NCI-H526 (cell line): ENCODE results near the gene CC2D1A.

Source experiments
- DNase-seq, 2 experiments: peaks; one replicate each; lab custom pipeline; 2025; lab: John Stamatoyannopoulos, UW

Gene CC2D1A

DNA sequence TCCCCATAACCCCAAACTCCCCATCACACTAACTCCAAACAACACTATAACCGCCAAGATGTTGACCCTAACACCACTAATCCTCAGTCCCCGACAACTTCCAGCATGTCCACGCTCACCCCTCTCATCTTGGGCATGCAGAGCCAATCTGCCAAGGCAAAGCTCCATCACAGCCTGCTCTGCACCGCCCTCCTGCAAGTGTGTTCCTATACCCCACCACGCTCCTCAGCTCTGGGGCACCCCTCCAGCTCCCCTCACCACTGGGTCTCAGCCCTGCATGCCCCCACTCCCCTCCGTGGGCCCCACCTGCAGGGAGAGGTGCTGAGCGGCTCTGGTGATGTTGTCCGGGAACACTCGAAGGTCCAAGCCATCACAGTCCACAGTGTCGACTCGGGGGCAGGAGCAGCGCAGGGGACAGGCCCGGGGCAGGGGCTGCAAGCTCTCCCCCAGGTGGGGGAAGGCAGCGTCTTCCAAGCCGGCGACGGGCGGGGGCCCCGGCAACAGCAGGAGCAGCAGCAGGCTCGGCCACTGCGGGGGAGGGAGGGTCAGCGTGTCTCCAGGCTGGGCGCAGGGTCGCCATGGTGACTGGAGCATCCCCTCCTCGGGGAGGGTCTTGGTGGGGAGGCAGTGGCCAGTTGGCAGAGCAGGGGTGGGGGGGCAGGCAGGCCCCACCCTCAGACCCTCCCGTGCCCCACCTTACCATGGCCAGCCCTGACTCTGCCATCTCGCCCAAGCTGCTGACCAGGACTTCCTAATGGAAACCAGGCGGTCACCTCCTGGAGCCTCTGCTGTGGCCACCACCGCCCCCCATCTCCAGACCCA, 31.7 kb downstream of the CC2D1A start:
- no peak for DNase-seq

DNA sequence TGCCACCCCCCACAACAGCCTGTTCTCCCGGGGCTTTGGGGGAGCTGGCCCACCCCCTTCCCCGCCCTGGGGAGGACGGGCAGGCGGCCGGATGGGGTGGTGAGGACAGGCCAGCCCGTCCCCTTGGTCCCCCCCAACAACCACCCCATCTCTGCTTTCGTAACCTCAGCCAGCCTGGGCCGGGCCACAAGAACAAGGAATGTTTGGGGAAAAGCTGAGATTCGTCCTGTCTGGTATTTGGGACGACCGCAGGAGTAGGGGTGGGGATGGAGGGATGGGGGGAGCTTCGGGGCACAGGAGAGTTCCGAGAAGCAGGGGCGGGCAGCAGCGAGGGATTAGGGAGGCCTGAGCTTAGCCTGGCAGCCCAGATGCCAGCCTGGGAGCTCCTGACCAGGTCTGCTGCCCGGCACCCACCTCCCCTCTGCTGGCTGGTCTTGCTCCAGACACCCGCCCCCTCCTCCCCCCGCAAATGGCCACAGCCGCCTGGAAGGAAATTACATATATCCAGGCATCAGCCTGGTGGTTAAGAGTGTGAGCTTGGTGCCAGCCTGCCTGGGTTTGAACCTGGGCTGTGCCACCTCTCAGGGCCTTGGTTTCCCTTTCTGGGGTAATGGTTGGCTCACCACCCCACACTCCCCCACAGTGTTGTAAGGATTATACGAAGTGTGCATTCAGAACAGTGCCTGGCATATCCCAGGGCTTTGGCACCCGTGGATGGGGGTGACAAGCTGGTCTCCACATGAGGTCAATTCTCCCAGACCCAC, 32.5 kb downstream of the CC2D1A start, which contains the start of gene PODNL1:
TSS of gene PODNL1 (minus strand) at position 117 of the 764 bp plus-strand sequence. CDS start 236 bp downstream, outside the sequence.
- DNase-seq: no peak

DNA sequence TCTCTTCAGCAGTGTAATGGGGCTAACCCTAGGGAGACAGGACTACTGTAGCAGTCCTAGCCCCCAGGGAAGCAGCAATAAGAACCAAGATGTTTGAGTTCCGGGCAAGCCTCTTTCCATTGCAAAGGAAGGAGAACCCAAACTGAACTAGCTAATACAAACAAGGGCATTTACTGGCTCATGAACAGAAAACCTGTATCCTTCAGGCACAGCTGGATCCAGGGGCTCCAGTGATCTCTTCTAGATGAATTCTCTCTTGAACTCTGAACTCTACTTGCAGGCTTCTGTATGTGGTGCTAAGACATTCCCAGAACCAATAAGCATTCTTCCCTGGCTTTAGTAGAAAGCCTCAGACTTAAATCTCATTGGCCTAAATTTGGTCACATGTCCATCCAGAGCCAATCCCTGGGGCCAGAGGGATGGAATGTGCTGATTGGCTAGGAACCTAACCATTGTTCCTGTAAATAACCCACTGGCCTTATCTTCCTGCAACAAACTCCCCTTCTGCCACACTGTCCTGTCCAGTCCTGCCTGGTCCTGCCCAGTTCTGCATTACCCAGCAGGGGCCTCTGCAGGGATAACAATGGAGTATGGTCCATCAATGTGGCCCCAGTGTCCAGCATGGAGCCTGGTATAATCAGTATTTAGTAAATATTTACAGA, 36.2 kb downstream of the CC2D1A start:
- no peak for DNase-seq

DNA sequence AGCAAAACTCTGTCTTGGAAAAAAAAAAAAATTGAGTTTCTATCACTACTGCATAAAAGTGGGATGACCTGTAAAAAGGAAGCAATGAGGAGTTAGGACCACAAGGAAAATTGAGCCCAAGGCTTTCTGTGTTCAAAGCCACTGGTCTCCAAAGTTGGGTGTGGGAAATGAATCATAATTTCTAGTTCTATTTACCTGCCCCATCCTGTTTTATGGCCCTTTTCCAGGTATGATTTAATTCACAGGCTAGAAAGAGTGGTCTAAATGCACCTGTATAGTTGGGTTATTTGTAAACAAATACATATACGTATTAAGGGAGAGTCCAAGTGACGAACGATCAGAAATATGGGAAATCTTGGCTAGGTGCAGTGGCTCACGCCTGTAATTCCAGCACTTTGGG, 40.4 kb downstream of the CC2D1A start:
- no peak for DNase-seq

- no peak for DNase-seq
Observed at GRCh38 chr19:13951043-13951442, 45.0 kb downstream of the CC2D1A start.

- no peak for DNase-seq
Observed at GRCh38 chr19:13951799-13952153, 45.8 kb downstream of the CC2D1A start.

DNA sequence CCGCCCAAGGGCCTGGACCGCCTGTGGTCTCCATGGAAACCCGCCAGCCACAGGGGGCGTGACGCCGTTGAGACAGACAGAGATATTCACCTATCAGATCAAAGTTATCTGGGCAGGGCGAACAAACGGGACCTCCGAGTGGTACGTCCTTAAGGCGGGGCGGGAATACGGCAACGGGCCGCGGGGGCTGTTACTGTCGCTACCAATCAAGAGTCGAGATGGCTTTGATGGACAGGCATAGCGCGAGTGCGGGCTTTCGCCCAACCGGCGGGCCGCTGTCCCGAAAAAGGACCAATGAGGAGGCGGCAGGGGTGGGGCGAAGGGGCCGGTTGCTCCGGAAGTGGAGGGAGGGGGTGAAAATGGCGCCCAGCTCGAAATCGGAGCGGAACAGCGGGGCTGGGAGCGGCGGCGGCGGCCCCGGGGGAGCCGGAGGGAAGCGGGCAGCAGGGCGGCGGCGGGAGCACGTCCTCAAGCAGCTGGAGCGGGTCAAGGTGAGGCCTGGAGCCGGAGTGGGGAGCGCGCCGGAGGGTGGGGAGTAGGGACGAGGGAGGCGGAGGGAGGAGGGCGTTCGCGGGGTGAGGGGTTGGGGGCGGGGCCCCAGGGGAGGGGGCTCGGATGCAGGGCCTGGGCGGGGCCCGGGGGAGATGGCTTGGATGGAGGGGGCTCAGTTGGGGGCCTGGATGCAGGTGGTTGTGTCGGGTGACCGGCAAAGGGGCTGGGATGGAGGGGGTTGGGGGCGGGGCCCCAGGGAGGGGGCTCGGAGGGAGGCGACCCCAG, 46.3 kb downstream of the CC2D1A start, which contains the start of gene DCAF15:
TSS of gene DCAF15 (plus strand) at position 356 of the 777 bp plus-strand sequence. CDS start at position 360, 4 bp downstream.
- DNase-seq: peak; percentile 95 to 98

- DNase-seq: no peak
Observed at GRCh38 chr19:13952931-13953531, 47.0 kb downstream of the CC2D1A start.

GRCh38 chr19:13954185-13954584, 48.2 kb downstream of the CC2D1A start:
- DNase-seq: no peak

DNA sequence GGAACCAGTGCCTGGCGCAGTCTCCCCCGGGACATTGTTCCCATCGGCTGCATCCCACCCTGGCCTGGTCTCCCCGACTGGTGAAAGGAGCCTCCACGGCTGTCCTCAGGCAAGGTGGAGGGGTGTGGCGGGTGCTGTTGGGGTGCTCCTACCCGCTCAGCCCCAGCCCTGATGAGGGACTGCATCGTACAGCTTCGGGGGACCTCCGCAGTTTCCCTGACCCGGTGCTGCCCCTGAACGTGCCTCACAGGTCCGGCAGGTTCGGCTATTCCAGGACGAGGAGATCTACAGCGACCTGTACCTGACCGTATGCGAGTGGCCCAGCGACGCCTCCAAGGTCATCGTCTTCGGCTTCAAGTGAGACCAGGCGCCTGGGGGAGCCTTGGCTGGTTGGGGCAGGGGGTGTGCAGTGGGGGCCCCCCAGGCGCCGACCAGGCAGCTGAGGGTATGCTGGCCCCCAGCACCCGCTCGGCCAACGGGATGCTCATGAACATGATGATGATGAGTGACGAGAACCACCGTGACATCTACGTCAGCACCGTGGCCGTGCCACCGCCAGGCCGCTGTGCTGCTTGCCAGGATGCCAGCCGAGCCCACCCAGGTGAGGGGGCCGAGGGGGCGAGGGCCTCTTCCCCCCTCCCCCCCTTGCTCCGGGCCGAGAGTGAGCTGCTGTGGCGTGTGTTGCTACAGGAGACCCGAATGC, 49.8 kb downstream of the CC2D1A start:
- DNase-seq: no peak

- DNase-seq: no peak
Observed at GRCh38 chr19:13956365-13956744, 50.4 kb downstream of the CC2D1A start.

DNA sequence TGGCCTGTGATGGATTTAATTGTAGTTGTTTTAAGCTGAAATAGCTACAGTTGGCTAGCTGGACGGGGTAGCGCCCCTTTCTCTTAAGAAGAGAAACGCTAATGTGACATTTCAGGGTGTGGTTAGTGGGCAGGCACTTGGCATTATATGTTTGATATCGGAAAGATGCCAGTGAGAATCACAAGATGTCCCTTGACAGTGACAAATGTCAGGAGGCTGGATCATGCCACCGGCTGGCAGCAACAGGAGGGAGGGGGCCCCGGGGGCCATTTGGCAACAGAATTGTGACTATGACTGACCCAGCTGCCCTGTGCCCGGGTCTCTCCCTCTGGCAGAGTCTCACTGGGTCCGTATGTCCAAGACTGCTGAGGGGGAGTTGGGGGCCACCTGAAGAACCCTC, 51.0 kb downstream of the CC2D1A start:
- no peak for DNase-seq

DNA sequence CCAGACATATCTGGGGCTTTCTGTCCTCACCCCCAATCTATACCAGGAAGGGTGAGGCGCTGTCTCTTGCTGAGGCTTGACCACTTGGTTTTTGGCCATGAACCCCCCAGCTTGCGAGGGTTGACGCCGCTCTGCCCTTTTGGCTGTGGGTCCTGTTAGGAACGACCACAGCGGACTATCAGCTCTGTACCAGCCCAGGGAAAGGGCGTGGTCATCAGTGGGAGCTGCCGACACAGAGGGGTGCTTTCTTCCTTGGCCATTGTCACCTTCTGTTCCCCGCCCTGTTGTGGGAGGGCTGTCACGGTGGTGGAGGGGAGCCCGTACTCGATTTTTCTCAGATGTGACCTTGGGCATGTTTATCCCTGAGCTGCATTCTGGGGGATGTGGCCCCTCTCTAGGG, 52.0 kb downstream of the CC2D1A start:
- no peak for DNase-seq

- no peak for DNase-seq
Observed at GRCh38 chr19:13959141-13959961, 53.4 kb downstream of the CC2D1A start.

DNA sequence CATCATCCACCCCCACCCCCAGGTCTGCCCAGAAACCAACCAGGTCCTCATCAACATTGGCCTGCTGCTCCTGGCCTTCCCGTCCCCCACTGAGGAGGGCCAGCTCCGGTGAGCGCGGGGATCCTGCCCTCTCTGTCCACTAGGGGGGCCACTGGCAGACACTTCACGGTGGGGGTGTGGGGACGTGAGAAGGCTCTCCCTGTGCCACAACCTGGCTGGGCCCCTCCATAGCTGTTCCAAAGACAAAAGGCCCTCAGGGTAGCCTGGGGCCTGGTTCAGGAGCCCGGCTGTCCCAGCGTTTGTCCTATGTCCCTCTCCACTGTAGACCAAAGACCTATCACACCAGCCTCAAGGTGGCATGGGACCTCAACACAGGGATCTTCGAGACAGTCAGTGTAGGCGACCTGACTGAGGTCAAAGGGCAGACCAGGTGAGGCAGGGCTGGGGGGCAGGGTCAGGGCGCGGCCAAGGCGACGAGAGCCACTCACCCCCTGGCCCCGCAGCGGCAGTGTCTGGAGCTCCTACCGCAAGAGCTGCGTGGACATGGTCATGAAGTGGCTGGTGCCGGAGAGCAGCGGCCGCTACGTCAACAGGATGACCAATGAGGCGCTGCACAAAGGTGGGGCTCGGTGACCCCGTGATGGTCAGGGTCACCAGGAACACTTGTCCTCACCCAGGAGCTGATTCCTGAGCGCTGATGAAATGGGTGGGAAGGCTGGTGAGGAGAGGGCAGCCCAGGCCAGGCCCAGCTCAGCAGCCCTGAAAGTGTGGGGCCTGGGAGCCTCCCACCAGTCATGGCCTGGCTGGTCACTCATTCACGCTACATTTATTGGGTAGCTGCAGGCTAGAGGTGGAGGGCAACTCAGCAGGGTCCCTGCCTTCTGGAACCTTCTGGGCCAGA, 54.2 kb downstream of the CC2D1A start:
- DNase-seq: no peak

- DNase-seq: no peak
Observed at GRCh38 chr19:13960863-13961784, 55.1 kb downstream of the CC2D1A start.

DNA sequence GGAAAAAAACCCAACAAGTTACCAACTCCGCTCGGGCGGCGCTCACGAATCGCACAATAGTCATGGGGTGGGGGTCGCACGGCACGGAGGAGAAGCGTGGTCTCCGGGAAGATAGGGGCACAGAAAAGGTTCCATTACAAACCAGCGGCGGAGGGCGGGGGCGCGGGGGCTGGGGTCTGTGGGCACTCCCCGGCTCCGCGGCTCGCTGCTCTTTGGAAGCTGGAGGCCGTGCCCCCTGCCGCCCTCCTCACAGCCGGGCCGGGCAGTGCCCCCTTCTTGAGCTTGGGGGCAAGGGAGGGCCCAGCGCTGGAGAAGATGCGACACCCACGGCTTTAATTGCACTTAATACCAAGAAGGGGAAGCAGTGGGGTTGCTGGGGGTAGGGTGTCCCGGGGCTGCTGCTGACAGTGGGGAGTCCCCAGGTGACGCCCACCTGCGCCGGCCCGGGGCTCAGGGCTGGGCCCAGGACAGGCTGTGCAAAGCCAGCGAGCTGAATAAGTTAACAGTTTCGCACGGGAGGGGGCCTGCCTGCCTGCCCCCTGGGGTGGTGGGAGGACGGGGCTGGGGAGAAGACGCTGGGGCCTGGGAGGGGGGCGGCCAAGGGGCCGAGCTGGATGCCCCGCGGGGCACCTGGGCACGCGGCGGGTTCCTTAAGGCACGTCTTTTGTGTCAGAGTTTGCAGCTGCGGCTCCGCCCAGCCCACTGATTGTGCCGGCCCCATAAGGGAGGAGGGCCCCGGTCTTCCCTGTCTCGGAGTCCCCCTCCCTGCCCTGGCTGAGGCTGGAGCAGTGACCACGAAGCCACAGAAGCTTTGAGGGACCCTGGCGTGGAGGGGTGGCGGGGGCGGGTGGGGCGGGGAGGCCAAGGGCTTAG, 56.1 kb downstream of the CC2D1A start:
- no peak for DNase-seq
